HuH-7.5 (cell line): Measurements from ENCODE around the gene ASIC4.

ENCODE experiments used
- DNase-seq: peaks from one replicate; pipeline ENCODE4 v3.0.0; 2011; ENCODE audit warnings: low spot score

The ASIC4 gene

GRCh38 chr2:219515874-219516629, 1.8 kb downstream of the ASIC4 start:
- DNase-seq, result no peak

- no peak for DNase-seq
Measured at GRCh38 chr2:219516888-219517287, 2.6 kb downstream of the ASIC4 start.

- no peak for DNase-seq
Measured at GRCh38 chr2:219517954-219518778, 3.9 kb downstream of the ASIC4 start.

- no peak for DNase-seq
Measured at GRCh38 chr2:219519526-219519916, 5.2 kb downstream of the ASIC4 start.

- DNase-seq, result no peak
Measured at GRCh38 chr2:219520079-219520478, 5.8 kb downstream of the ASIC4 start.

- peak; percentile 83 for DNase-seq
Measured at GRCh38 chr2:219521066-219521880, 7.0 kb downstream of the ASIC4 start.

- DNase-seq, result peak; percentile 57
Measured at GRCh38 chr2:219522111-219523030, 8.1 kb downstream of the ASIC4 start.

GRCh38 chr2:219523031-219523671, 8.9 kb downstream of the ASIC4 start:
- DNase-seq, result no peak

GRCh38 chr2:219524817-219525216, 10.5 kb downstream of the ASIC4 start:
- no peak for DNase-seq

GRCh38 chr2:219525533-219526232, 11.4 kb downstream of the ASIC4 start:
- DNase-seq, result no peak

GRCh38 chr2:219526320-219527075, 12.2 kb downstream of the ASIC4 start:
- DNase-seq, result no peak

GRCh38 chr2:219527076-219527394, 12.8 kb downstream of the ASIC4 start:
- no peak for DNase-seq

GRCh38 chr2:219527472-219527871, 13.2 kb downstream of the ASIC4 start:
- DNase-seq, result no peak

GRCh38 chr2:219530048-219530963, 16.0 kb downstream of the ASIC4 start:
- DNase-seq, result peak; percentile 98

GRCh38 chr2:219531639-219532377, 17.5 kb downstream of the ASIC4 start:
- no peak for DNase-seq

- no peak for DNase-seq
Measured at GRCh38 chr2:219532378-219532649, 18.0 kb downstream of the ASIC4 start.

- no peak for DNase-seq
Measured at GRCh38 chr2:219533930-219534661, 19.8 kb downstream of the ASIC4 start.
